Occipital lobe (tissue), 2 donors: ENCODE results near the gene EDC3. TPM values are rescaled to one million over a fixed set of nuclear protein-coding genes. Genes with fewer than 3 reads are reported as not detected.

ENCODE experiments used
- DNase-seq: peaks from one replicate; lab custom pipeline; 2025; lab: John Stamatoyannopoulos, UW
- total RNA-seq: library from RNA; depleted of rRNA; stranded (reverse); fragments of >200 nt; gene quantifications from one replicate; pipeline ENCODE4 v1.2.3, GENCODE V29; 2014

Gene EDC3
- total RNA-seq, 1 donor from 2014 or later: 12.9 TPM

DNA sequence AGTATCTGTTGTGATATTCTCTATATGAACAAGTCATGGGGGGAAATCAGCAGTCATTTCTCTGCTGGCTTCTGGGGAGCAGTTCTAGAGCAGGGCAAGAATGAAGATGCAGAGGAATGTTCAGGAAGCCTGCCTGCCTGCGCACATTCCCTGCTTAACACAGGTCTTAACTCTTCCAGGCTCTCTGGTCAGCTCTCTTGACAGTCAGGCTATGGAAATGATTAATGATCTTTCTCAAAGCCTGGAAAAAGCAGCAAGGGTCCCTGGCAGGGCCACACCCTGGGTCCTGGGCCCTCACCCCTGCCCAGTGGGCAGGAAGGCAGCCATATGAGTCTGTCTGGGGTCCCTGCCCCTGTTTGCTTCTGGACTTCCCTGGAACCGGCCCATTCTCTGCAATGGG lies 111.6 kb downstream of the EDC3 start:
- DNase-seq: no peak

Other genes with a start within 250 kb of the EDC3 start
- 31.2 TPM for gene UBL7, start 234.9 kb downstream of the EDC3 start, total RNA-seq
- gene ARID3B, start 154.8 kb downstream of the EDC3 start, total RNA-seq: 8.3 TPM
- gene CLK3, start 80.2 kb downstream of the EDC3 start, total RNA-seq: 27.0 TPM
- 0.47 TPM for gene CYP1A1, start 29.5 kb upstream of the EDC3 start, total RNA-seq
- not detected for gene CYP1A2, start 52.8 kb upstream of the EDC3 start, total RNA-seq
- gene CSK, start 86.1 kb upstream of the EDC3 start, total RNA-seq: 24.0 TPM
- gene LMAN1L, start 116.8 kb upstream of the EDC3 start, total RNA-seq: not detected
- gene CPLX3, start 130.6 kb upstream of the EDC3 start, total RNA-seq: 1.6 TPM
- gene ULK3, start 147.1 kb upstream of the EDC3 start, total RNA-seq: 32.4 TPM
- gene SCAMP2, start 177.3 kb upstream of the EDC3 start, total RNA-seq: 8.0 TPM
- gene MPI, start 194.0 kb upstream of the EDC3 start, total RNA-seq: 37.9 TPM
- 64.6 TPM for gene FAM219B, start 210.8 kb upstream of the EDC3 start, total RNA-seq
- gene COX5A, start 242.0 kb upstream of the EDC3 start, total RNA-seq: 43.8 TPM